ENCODE measurements around the gene KCNH1. TPM values are rescaled to one million over a fixed set of nuclear protein-coding genes. Genes with fewer than 3 reads are reported as not detected.

Gene KCNH1
- polyA plus RNA-seq, 1 of the 3 experiments (the other 2 are of a cell fraction), result 0.08 TPM

DNA sequence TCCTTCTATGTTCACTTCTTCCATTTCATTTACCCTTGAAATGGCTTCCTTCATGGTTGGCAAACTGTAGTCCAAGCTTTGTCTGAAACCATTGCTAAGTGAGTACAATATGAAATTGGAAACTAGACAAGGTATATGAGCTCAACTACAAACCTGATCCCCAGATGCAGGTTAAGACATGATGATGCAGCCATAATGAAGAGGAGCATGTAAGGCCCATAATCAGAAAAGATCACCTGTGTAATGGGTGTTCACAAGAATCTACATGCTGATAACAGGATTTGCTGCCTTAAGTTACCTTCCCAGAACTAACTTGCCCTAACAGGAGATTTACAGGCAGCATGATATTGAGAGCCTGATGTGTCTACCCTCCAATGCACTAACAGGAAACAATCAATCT lies 153.9 kb downstream of the KCNH1 start:
- no peak overlapping the region for H3K9ac ChIP-seq
- no peak overlapping the region for H3K4me2 ChIP-seq
- H3K27ac ChIP-seq (ENCODE audit: low read depth in 2 of 2, low read length in 1 of 2), result no peak overlapping the region
- no peak for DNase-seq
- no peaks in the 10 kb centered on the region for H3K36me3 ChIP-seq (replicated peaks in 1 of 2; ENCODE audit: control insufficient read depth in 1 of 2, insufficient read depth in 2 of 2, low read length in 1 of 2)
- no peak overlapping the region for H2AFZ ChIP-seq (ENCODE audit: low read depth)
- H3K9me3 ChIP-seq, result no peaks in the 10 kb centered on the region
- H3F3A ChIP-seq (replicated peaks; ENCODE audit: insufficient read depth), result no peaks in the 10 kb centered on the region
- no peaks in the 10 kb centered on the region; a peak in 1 of 4 replicates for H3K4me1 ChIP-seq (ENCODE audit: control insufficient read depth in 1 of 2, insufficient read depth in 2 of 2, low read depth in 1 of 2, low read length in 1 of 2)
- ChIA-PET CTCF (interaction anchor here (1.1 to 1.7 kb wide), 2 partner anchors 8 to 154 kb away, joined by 3 to 9 read pairs; partner anchors contain the start of gene KCNH1), POLR2A (no interaction called here)
- no peaks in the 10 kb centered on the region for H4K20me1 ChIP-seq (ENCODE audit: insufficient read depth)
- H3K79me2 ChIP-seq (ENCODE audit: insufficient read depth), result no peaks in the 10 kb centered on the region
- H3K9me2 ChIP-seq, result no peaks in the 10 kb centered on the region
- H3K27me3 ChIP-seq (ENCODE audit: insufficient read depth), result no peaks in the 10 kb centered on the region
- TF ChIP-seq RXRA (IDR thresholded peaks at IDR 0.05; ENCODE audit: borderline replicate concordance, low read depth) (no peak), EZH2phosphoT487 (IDR thresholded peaks at IDR 0.05; ENCODE audit: borderline replicate concordance, low read depth) (no peak), MEF2A (IDR thresholded peaks at IDR 0.05; ENCODE audit: borderline replicate concordance, low read depth) (no peak), EP300 (IDR thresholded peaks at IDR 0.05; ENCODE audit: borderline replicate concordance in 1 of 2, low read depth in 1 of 2, low read length in 1 of 2) (no peak), SIN3A (IDR thresholded peaks at IDR 0.05; ENCODE audit: borderline replicate concordance, low read depth, low read length) (no peak), FOSL2 (IDR thresholded peaks at IDR 0.05; ENCODE audit: borderline replicate concordance, low read depth) (no peak)
- TF ChIP-seq, protein P1, sequence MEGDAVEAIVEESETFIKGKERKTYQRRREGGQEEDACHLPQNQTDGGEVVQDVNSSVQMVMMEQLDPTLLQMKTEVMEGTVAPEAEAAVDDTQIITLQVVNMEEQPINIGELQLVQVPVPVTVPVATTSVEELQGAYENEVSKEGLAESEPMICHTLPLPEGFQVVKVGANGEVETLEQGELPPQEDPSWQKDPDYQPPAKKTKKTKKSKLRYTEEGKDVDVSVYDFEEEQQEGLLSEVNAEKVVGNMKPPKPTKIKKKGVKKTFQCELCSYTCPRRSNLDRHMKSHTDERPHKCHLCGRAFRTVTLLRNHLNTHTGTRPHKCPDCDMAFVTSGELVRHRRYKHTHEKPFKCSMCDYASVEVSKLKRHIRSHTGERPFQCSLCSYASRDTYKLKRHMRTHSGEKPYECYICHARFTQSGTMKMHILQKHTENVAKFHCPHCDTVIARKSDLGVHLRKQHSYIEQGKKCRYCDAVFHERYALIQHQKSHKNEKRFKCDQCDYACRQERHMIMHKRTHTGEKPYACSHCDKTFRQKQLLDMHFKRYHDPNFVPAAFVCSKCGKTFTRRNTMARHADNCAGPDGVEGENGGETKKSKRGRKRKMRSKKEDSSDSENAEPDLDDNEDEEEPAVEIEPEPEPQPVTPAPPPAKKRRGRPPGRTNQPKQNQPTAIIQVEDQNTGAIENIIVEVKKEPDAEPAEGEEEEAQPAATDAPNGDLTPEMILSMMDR (IDR thresholded peaks at IDR 0.05), result no peak
- H3K4me3 ChIP-seq (ENCODE audit: low read depth in 2 of 2, low read length in 1 of 2), result no peak overlapping the region

DNA sequence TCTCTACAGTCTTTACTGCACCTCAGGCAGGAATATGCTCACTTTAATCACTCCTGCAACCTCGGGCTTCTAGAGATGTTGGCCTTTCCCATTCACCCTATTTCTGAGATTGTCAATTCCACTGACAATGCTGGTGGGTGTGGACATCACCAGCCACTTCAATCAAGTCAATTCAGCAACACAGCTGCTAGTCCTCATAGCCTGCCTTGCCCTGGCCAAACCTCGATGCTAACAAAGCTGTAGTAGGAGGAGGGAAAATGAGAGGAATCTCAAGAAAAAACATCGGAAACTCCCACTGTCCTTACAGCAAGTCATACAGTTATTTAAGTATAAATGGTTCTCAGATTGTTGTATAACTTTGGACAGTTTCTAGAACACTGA lies 155.0 kb downstream of the KCNH1 start:
- no peaks in the 10 kb centered on the region for H3K79me2 ChIP-seq (ENCODE audit: insufficient read depth)
- ChIA-PET CTCF (interaction anchor here (0.7 to 1.7 kb wide), 2 partner anchors 35 to 155 kb away, joined by 3 to 9 read pairs; partner anchors contain the start of gene KCNH1), POLR2A (no interaction called here)
- no peaks in the 10 kb centered on the region for H3K9me2 ChIP-seq
- no peaks in the 10 kb centered on the region for H3K36me3 ChIP-seq (replicated peaks in 1 of 2; ENCODE audit: control insufficient read depth in 1 of 2, insufficient read depth in 2 of 2, low read length in 1 of 2)
- no peaks in the 10 kb centered on the region for H3F3A ChIP-seq (replicated peaks; ENCODE audit: insufficient read depth)
- H3K4me2 ChIP-seq, result no peak overlapping the region
- no peaks in the 10 kb centered on the region for H3K27me3 ChIP-seq (ENCODE audit: insufficient read depth)
- H3K9ac ChIP-seq, result no peak overlapping the region
- no peak overlapping the region for H3K4me3 ChIP-seq (ENCODE audit: low read depth in 2 of 2, low read length in 1 of 2)
- H4K20me1 ChIP-seq (ENCODE audit: insufficient read depth), result no peaks in the 10 kb centered on the region
- no peak overlapping the region for H3K27ac ChIP-seq (ENCODE audit: low read depth in 2 of 2, low read length in 1 of 2)
- no peak overlapping the region for H2AFZ ChIP-seq (ENCODE audit: low read depth)
- WGBS (ENCODE audit: low lambda C conversion rate), result 34% methylated on average over 3 of the region's 3 CpGs
- no peaks in the 10 kb centered on the region for H3K9me3 ChIP-seq
- no peaks in the 10 kb centered on the region; a peak in 1 of 4 replicates for H3K4me1 ChIP-seq (ENCODE audit: control insufficient read depth in 1 of 2, insufficient read depth in 2 of 2, low read depth in 1 of 2, low read length in 1 of 2)
- no peak for DNase-seq
- TF ChIP-seq FOSL2 (IDR thresholded peaks at IDR 0.05; ENCODE audit: borderline replicate concordance, low read depth) (no peak), RFX5 (IDR thresholded peaks at IDR 0.05; ENCODE audit: low read length) (no peak), YY1 (IDR thresholded peaks at IDR 0.05; ENCODE audit: low read depth) (no peak), ELF1 (IDR thresholded peaks at IDR 0.05) (no peak), GATA2 (CRISPR knock-in tag; IDR thresholded peaks at IDR 0.05) (no peak), FOXM1 (IDR thresholded peaks at IDR 0.05; ENCODE audit: low read depth) (no peak), SIN3A (IDR thresholded peaks at IDR 0.05; ENCODE audit: borderline replicate concordance, low read depth, low read length) (no peak), GABPA (IDR thresholded peaks at IDR 0.05; ENCODE audit: low read depth) (no peak), SMC3 (IDR thresholded peaks at IDR 0.05; ENCODE audit: low read depth, low read length) (no peak), EZH2phosphoT487 (IDR thresholded peaks at IDR 0.05; ENCODE audit: borderline replicate concordance, low read depth) (no peak), RCOR1 (IDR thresholded peaks at IDR 0.05; ENCODE audit: low read length) (no peak)
- TF ChIP-seq, protein P1 (IDR thresholded peaks at IDR 0.05), result no peak
- TF ChIP-seq, protein P2, sequence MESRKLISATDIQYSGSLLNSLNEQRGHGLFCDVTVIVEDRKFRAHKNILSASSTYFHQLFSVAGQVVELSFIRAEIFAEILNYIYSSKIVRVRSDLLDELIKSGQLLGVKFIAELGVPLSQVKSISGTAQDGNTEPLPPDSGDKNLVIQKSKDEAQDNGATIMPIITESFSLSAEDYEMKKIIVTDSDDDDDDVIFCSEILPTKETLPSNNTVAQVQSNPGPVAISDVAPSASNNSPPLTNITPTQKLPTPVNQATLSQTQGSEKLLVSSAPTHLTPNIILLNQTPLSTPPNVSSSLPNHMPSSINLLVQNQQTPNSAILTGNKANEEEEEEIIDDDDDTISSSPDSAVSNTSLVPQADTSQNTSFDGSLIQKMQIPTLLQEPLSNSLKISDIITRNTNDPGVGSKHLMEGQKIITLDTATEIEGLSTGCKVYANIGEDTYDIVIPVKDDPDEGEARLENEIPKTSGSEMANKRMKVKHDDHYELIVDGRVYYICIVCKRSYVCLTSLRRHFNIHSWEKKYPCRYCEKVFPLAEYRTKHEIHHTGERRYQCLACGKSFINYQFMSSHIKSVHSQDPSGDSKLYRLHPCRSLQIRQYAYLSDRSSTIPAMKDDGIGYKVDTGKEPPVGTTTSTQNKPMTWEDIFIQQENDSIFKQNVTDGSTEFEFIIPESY (IDR thresholded peaks at IDR 0.05; ENCODE audit: borderline replicate concordance, low read depth), result no peak
- TF ChIP-seq, protein P3, sequence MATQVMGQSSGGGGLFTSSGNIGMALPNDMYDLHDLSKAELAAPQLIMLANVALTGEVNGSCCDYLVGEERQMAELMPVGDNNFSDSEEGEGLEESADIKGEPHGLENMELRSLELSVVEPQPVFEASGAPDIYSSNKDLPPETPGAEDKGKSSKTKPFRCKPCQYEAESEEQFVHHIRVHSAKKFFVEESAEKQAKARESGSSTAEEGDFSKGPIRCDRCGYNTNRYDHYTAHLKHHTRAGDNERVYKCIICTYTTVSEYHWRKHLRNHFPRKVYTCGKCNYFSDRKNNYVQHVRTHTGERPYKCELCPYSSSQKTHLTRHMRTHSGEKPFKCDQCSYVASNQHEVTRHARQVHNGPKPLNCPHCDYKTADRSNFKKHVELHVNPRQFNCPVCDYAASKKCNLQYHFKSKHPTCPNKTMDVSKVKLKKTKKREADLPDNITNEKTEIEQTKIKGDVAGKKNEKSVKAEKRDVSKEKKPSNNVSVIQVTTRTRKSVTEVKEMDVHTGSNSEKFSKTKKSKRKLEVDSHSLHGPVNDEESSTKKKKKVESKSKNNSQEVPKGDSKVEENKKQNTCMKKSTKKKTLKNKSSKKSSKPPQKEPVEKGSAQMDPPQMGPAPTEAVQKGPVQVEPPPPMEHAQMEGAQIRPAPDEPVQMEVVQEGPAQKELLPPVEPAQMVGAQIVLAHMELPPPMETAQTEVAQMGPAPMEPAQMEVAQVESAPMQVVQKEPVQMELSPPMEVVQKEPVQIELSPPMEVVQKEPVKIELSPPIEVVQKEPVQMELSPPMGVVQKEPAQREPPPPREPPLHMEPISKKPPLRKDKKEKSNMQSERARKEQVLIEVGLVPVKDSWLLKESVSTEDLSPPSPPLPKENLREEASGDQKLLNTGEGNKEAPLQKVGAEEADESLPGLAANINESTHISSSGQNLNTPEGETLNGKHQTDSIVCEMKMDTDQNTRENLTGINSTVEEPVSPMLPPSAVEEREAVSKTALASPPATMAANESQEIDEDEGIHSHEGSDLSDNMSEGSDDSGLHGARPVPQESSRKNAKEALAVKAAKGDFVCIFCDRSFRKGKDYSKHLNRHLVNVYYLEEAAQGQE (IDR thresholded peaks at IDR 0.05; ENCODE audit: low read depth, low read length), result no peak
